DMS53 (cell line): ENCODE data around the gene ABCG5.

Experiments used
- DNase-seq: peaks from one replicate; lab custom pipeline; 2025; lab: John Stamatoyannopoulos, UW

ABCG5 gene

DNA sequence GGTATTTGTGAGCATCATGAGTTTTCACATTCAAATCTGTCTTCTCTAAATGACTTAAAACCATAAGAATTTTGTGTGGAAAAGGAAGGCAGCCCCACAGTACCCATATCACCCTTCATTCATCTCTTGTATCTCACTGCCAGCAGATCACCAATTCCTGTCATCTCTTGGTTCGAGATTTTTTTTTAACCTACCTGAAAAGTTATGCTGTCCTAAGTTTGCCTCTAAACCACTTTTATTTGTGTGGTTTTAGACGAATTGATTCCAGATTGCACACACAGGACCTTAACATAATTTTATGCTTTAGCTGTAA, 32.0 kb downstream of the ABCG5 start:
- peak; percentile 45 for DNase-seq

DNA sequence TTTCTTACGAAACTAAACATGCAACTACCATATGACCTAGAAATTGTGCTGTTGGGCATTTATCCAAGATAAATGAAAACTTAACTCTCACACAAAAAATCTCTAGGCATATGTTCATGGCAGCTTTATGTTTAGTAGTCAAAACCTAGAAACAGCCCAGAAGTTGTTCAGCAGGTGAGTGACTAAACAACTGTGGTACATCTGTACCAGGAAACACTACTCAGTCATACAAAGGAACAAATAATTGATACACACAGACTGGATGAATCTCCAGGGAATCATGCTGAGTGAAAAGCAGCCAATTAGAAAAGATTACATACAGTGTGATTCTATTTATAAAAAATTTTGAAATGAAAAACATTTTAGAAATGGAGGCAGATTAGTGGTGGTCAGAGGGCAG, 35.5 kb downstream of the ABCG5 start:
- no peak for DNase-seq

- DNase-seq: no peak
Measured at GRCh38 chr2:43802135-43802534, 36.5 kb downstream of the ABCG5 start.

DNA sequence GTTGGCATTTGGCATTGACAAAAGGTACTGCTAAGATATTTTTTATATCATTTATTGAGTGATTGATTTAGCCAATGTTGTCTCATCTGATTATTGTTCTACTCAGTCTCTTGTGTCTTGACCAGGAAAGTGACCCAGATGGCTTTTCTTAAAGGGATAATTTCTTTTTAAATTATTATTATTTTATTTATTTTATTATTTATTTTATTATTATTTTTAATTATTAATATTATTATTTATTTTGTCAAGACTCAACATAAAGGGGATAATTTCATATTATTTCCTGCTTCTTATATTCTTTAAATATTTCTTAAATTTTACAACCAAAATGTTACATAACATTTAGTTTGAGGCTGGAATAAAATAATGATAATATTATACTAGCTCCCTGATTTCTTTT, 37.7 kb downstream of the ABCG5 start:
- DNase-seq: no peak

DNA sequence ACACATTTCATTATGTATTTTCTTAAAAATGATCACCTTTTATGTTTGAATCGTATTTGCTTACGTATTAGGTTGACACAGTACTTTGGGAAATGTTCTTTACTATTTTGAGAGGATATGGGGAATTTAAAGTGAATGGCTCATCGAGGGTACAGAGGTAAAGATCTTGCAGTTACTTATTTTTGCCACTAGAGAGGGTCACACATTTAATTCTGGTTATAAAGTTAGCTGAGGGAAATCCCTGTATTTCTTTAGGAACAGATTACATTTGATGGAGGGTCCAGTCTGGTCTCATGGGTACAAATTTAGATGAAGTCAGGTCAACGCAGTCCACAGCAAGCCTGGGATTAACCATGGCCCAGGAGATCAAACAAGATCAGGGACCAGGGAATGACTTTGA, 40.3 kb downstream of the ABCG5 start:
- DNase-seq: peak; percentile 41

DNA sequence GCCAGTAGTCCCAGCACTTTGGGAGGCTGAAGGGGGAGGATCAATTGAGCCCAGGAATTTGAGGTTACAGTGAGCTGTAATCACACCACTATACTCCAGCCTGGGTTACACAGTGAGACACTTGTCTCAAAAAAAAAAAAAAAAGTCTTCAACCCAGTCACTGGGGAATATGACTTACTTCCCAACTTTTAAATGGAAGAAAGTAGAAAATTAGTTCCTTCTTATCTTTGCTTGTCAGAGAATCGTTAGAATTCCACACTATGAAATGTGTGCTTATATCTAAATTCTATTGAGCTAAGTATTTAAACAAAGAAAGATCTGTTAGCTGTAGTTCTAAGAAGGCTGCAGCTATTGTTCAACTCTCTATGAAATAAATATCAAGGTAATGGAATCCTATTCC, 42.4 kb downstream of the ABCG5 start:
- no peak for DNase-seq

GRCh38 chr2:43794956-43795355, 43.7 kb downstream of the ABCG5 start:
- no peak for DNase-seq

DNA sequence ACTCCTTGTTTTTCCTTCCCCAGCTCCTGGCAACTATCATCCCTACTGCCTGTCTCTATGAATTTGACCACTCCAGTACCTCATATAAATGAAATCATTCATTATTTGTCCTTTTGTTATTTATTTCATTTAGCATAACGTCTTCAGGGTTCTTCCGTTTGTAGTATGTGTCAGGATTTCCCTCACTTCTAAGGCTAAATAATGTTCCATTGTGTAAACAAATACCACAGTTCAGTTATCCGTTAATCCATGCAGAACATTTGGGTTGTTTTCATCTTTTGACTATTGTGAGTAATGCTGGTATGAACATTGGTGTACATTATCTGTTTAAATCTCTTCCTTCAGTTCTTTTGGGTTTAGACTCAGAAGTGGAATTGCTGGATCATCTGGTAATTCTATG, 46.0 kb downstream of the ABCG5 start:
- peak; percentile 73 for DNase-seq

DNA sequence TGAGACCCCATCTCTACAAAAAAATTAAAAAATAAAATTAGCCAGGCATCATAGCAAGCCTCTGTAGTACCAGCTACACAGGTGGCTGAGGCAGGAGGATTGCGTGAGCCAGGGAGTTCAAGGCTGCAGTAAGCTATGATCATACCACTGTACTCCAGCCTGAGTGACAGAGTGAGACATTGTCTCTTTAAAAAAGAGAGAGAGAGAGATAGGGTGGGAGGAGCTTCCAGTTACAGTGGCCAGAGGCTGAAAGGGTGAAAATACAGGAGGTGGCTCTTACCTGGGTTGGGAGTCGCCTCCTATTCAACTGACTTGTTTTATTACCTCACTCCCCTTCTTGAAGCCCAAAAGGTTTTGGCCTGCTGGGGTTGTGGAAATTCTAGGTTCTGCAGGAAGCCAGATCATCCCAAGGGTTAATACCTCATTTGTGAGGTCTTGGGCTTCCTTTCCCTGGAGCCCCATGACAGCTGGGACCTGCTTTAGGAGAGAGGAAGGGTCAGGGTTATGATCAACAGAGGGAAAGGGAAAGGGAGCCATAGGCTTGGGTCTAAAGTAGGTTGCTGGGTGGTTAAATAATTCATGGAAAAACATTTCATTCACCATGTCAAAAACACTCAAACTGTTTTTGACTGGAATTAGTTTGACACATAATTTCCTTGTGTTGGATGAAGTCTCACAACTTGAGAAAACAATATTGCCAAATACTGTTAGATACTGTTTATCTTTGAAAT, 47.4 kb downstream of the ABCG5 start:
- no peak for DNase-seq

DNA sequence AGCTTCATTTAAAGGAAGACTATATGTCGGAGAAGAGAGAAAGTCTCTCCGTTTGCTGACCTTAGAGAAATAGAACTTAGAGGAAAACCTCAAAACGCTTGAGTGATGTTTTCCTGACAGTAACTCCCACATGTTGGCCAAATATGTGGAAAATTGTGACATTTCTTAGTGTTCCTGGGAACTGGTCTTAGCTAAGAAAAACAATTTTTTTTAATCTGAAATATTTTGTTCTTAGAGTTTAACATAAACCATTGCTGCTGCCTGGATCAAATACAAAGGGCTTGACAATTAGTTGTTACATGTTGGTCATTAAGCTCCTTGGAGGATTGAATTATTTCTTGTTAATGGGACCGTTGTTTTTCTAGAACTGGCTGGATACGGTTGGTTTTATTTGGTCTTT, 48.5 kb downstream of the ABCG5 start:
- DNase-seq: no peak

- DNase-seq: no peak
Measured at GRCh38 chr2:43788646-43789045, 50.0 kb downstream of the ABCG5 start.

- DNase-seq: no peak
Measured at GRCh38 chr2:43787895-43788294, 50.7 kb downstream of the ABCG5 start.

DNA sequence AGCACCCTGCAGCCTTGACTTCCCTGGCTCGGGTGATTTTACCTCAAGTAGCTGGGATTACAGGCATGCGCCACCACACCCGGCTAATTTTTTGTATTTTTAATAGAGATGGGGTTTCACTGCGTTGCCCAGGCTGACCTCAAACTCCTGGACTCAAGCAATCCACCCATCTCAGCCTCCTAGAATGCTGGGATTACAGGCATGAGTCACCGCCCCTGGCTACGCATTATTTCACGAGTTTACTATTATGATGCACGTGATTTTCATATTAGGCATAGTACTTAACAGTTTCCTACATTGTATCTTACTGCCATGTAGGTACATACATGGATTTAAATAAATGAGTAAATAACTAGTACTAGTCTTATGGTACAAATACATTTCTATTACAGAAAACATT, 60.4 kb downstream of the ABCG5 start:
- no peak for DNase-seq

DNA sequence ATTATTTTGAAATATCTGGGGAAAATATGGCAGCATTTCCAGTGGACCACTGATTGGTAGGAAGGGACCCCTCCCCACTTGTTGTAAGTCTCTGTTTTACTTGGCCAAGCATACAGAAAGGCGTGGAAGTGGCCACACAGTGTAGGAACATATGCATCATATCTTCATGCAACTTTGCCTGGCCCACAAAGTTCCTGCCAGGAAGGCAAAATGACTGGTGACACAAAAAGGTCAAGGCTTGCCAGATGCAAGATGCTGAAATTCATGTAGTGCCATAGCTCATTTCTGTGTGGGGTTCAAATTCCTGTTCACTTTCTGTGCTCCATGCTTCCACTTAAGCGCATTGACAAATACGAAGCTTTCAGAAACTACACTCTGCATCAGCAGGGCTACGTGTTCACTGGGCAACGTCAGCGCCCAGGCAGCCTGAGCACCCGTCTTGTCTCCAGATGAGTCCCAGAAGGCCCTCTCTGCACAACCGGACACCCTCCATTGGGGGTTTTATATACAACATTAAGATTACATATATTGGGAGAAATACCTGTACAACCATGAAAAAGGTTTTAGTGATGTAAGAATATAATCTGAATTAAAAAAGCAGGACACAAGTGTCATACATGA, 61.2 kb downstream of the ABCG5 start:
- DNase-seq: no peak

- DNase-seq: no peak
Measured at GRCh38 chr2:43776324-43776723, 62.3 kb downstream of the ABCG5 start.

GRCh38 chr2:43774617-43775016, 64.0 kb downstream of the ABCG5 start:
- peak; percentile 63 for DNase-seq

DNA sequence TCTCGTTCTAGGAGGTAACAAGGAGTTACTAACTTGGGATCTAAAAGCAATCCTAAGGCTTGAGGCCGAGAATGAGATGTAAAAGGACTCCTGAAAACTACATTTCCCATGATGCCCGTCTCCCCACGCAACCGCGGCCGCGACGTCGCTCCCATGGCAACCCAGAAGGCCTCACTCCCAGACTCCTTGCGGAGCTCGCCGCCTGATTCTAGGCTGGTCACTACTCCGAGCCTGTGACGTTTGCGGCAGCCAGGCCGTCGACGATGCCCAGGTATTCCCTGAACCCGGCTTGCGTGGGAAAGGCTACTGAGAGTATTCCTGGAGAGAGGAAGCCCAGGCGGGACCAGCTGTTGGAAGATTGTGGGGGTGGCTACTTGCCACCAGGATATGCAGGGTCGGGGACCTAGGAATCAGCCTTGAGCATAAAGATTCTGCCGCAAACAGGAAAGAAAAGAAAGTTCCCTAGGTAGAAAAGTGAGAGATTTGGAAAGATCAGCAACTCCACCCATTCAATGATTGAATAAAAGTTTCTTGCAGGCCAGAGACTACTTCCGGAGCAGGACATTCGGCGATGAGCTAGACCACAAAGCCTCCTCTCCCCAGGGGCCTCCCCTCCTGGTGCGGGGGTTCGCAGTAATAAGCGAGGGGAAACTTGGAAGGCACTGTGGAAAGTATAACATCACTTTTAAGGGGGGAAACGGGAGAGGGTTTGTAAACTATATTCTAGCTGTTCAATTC, 64.6 kb downstream of the ABCG5 start, which contains the start of gene DYNC2LI1:
DYNC2LI1 (plus strand) TSS at position 164 of the 738 bp plus-strand sequence; CDS start at position 264, 100 bp downstream.
- peak; percentile 99 for DNase-seq

GRCh38 chr2:43766006-43766405, 72.6 kb downstream of the ABCG5 start:
- DNase-seq: peak; percentile 82

DNA sequence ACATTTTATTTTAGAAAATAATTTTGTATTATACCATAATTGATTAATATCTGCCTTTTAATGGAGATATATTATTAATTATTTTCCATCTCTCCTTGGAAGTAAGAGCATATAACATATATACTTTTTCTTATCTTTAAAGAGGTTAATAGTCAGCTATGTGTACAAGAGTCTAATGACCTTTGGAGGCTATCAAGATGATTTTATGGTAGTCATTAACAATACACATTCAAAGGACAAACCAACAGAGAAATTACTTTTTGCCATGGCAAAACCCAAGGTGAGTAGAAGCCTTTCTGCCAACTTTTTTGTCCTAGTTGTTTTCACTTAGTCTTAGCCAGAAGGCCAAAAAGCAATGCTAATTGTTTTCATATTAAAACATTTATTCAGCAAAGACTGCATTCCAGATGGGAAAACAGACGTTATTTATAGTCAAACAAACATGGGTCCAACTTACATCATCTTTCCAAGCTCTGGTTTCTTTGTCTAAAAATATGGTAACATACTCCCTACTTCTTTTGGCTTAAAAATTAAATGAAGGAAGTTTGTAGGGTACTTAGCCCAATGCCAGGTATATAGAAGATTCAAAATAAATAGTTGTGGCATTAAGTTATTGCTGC, 74.4 kb downstream of the ABCG5 start:
- DNase-seq: no peak

DNA sequence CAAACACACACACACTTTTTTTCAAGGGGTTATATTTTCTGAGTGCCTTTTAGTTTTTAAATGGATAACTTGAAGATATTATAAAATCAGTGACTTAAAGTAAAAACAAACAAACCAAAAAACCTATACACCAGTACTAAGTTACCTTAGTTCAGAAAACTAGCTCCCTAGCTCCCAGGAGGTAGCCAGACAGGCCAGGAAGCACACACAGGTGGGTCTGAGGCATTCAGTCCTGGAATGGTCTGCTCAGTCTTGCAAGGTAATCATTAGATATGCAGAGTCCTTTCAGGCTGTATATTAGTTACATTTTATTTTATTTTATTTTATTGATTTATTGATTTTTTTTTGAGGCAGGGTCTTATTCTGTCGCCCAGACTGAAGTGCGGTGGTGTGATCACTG, 75.5 kb downstream of the ABCG5 start:
- no peak for DNase-seq
